H1 (cell line): ENCODE measurements around the gene NPBWR2. TPM values are rescaled to one million over a fixed set of nuclear protein-coding genes. Genes with fewer than 3 reads are reported as not detected.

Experiments used
- CTCF ChIA-PET: fragments of 300-600 bp; sonication (Branson Sonifier 250); formaldehyde crosslinking; loops from one replicate; lab custom pipeline; 2021; ENCODE audit not compliant: partially characterized antibody; lab: Charles Lee
- POLR2A ChIA-PET: fragments of 300-600 bp; sonication (Branson Sonifier 250); formaldehyde crosslinking; loops from one replicate; lab custom pipeline; 2021; ENCODE audit warnings: inconsistent platforms; ENCODE audit not compliant: partially characterized antibody; lab: Charles Lee
- DNase-seq, 2 experiments: peaks; one replicate each; pipeline versions ENCODE4 v3.0.0 to v3.0.0-alpha.2; 2010 to 2022; ENCODE audit warnings: low spot score in 2 of 2, low read depth in 1 of 2, mixed read lengths in 1 of 2
- FAIRE-seq: peaks from 2 replicates; lab custom pipeline; 2011; peaks lifted over from hg19 to GRCh38; lab: Jason Lieb, UNC
- H2AFZ ChIP-seq: 2 replicates; pipeline ENCODE4 v1.8.1; 2012; ENCODE audit warnings: low read length, inconsistent platforms
- H2AK5ac ChIP-seq: 2 replicates; pipeline ENCODE4 v1.6.1; 2013; ENCODE audit warnings: low read depth, low read length
- H2BK120ac ChIP-seq: replicated peaks from 2 replicates; pipeline ENCODE3; 2013; ENCODE audit warnings: low read depth, low read length, inconsistent platforms
- H2BK12ac ChIP-seq: 2 replicates; pipeline ENCODE4 v1.6.1; 2013; ENCODE audit warnings: low read depth, low read length
- H2BK15ac ChIP-seq: 2 replicates; pipeline ENCODE4 v1.6.1; 2013; ENCODE audit warnings: low read length
- H2BK20ac ChIP-seq: 2 replicates; pipeline ENCODE4 v1.6.1; 2013; ENCODE audit warnings: low read length
- H2BK5ac ChIP-seq: 2 replicates; pipeline ENCODE4 v1.6.1; 2013; ENCODE audit warnings: low read depth, low read length
- H3K14ac ChIP-seq: 2 replicates; pipeline ENCODE4 v1.6.1; 2013; ENCODE audit warnings: inconsistent platforms; ENCODE audit not compliant: insufficient read length
- H3K18ac ChIP-seq: 2 replicates; pipeline ENCODE4 v1.6.1; 2013; ENCODE audit warnings: low read length; ENCODE audit errors: extremely low read depth
- H3K23ac ChIP-seq: 2 replicates; pipeline ENCODE4 v1.6.1; 2013; ENCODE audit warnings: inconsistent platforms; ENCODE audit not compliant: insufficient read length
- H3K23me2 ChIP-seq: 2 replicates; pipeline ENCODE4 v1.6.1; 2013; ENCODE audit warnings: low read depth, low read length
- H3K27ac ChIP-seq: 2 replicates; pipeline ENCODE4 v1.6.1; 2011; ENCODE audit warnings: low read depth, low read length, inconsistent platforms
- H3K27me3 ChIP-seq, 4 experiments: replicated peaks in 1 of 4; 1 replicate in 1 of 4; 2 replicates in 3 of 4; pipeline versions ENCODE4 v1.6.1 to v1.8.1; 2011 to 2013; ENCODE audit warnings: low read length in 3 of 4, mild to moderate bottlenecking in 3 of 4, inconsistent platforms in 2 of 4, mixed read lengths in 2 of 4, moderate library complexity in 1 of 4; ENCODE audit not compliant: control insufficient read depth in 3 of 4, insufficient read depth in 3 of 4; ENCODE audit errors: extremely low read depth in 1 of 4
- H3K36me3 ChIP-seq, 4 experiments: 2 replicates each; pipeline versions ENCODE4 v1.6.1 to v1.8.1; 2011 to 2013; ENCODE audit warnings: mild to moderate bottlenecking in 4 of 4, low read length in 3 of 4, moderate library complexity in 2 of 4, control low read depth in 1 of 4, inconsistent platforms in 1 of 4; ENCODE audit not compliant: insufficient read depth in 4 of 4, control insufficient read depth in 2 of 4
- H3K4ac ChIP-seq: replicated peaks from 2 replicates; pipeline ENCODE3; 2013; ENCODE audit warnings: low read length, low read depth, mixed read lengths, inconsistent platforms; ENCODE audit not compliant: insufficient read length
- H3K4me1 ChIP-seq, 4 experiments: replicated peaks in 1 of 4; 1 replicate in 1 of 4; 2 replicates in 3 of 4; pipeline versions ENCODE4 v1.6.1 to v1.8.1; 2011 to 2013; ENCODE audit warnings: low read length in 3 of 4, inconsistent platforms in 2 of 4, mixed read lengths in 1 of 4; ENCODE audit not compliant: insufficient read depth in 4 of 4, control insufficient read depth in 3 of 4
- H3K4me2 ChIP-seq, 2 experiments: 2 replicates each; pipeline versions ENCODE4 v1.6.1 to v1.8.1; 2011 to 2013; ENCODE audit warnings: low read depth in 2 of 2, low read length in 2 of 2, control low read depth in 1 of 2, inconsistent platforms in 1 of 2, mild to moderate bottlenecking in 1 of 2; ENCODE audit not compliant: insufficient read depth in 1 of 2
- H3K4me3 ChIP-seq, 4 experiments: fragments of 200-600, 300-600 bp in 1 of 4; sonication (generic), shearing (Covaris generic), sonication (Bioruptor Twin) in 1 of 4; 2 replicates each; pipeline versions ENCODE4 v1.5.1 to v1.8.1; 2011 to 2016; ENCODE audit warnings: low read length in 4 of 4, low read depth in 3 of 4, control low read depth in 2 of 4, inconsistent platforms in 2 of 4, mild to moderate bottlenecking in 2 of 4, mixed read lengths in 1 of 4, moderate library complexity in 1 of 4; ENCODE audit not compliant: insufficient read depth in 2 of 4; ENCODE audit errors: extremely low read depth in 1 of 4
- H3K56ac ChIP-seq: replicated peaks from 2 replicates; pipeline ENCODE3; 2013; ENCODE audit warnings: low read depth, mild to moderate bottlenecking, mixed read lengths, low read length, inconsistent platforms; ENCODE audit not compliant: insufficient read length
- H3K79me1 ChIP-seq: 2 replicates; pipeline ENCODE4 v1.6.1; 2013; ENCODE audit warnings: low read depth, low read length, control low read depth
- H3K79me2 ChIP-seq, 2 experiments: 2 replicates each; pipeline versions ENCODE4 v1.6.1 to v1.8.1; 2012 to 2013; ENCODE audit warnings: low read length in 2 of 2, mild to moderate bottlenecking in 2 of 2, inconsistent platforms in 1 of 2; ENCODE audit not compliant: insufficient read depth in 2 of 2, control insufficient read depth in 1 of 2
- H3K9ac ChIP-seq, 4 experiments: replicated peaks in 1 of 4; 1 replicate in 1 of 4; 2 replicates in 3 of 4; pipeline versions ENCODE4 v1.6.1 to v1.8.1; 2011 to 2013; ENCODE audit warnings: low read depth in 3 of 4, low read length in 3 of 4, control low read depth in 2 of 4, mild to moderate bottlenecking in 2 of 4, moderate library complexity in 2 of 4, inconsistent platforms in 1 of 4; ENCODE audit errors: extremely low read depth in 1 of 4
- H3K9me3 ChIP-seq, 2 experiments: 2 replicates each; pipeline versions ENCODE4 v1.6.1 to v1.8.1; 2012 to 2013; ENCODE audit warnings: mild to moderate bottlenecking in 2 of 2, moderate library complexity in 2 of 2, control low read depth in 1 of 2, inconsistent platforms in 1 of 2, low read depth in 1 of 2, low read length in 1 of 2, mixed read lengths in 1 of 2; ENCODE audit not compliant: insufficient read depth in 2 of 2
- H4K20me1 ChIP-seq, 2 experiments: replicated peaks in 1 of 2; 2 replicates each; pipeline versions ENCODE3 to v1.8.1; 2011 to 2013; ENCODE audit warnings: inconsistent platforms in 2 of 2, low read length in 2 of 2, mild to moderate bottlenecking in 1 of 2; ENCODE audit not compliant: insufficient read depth in 2 of 2, control insufficient read depth in 1 of 2
- H4K5ac ChIP-seq: 2 replicates; pipeline ENCODE4 v1.6.1; 2013; ENCODE audit warnings: low read length, low read depth, mixed read lengths, inconsistent platforms; ENCODE audit not compliant: insufficient read length
- H4K8ac ChIP-seq: 2 replicates; pipeline ENCODE4 v1.8.0; 2013; ENCODE audit warnings: mild to moderate bottlenecking, moderate library complexity, low read length, inconsistent platforms; ENCODE audit not compliant: insufficient read depth; ENCODE audit errors: extremely low read depth
- H4K91ac ChIP-seq: replicated peaks from 2 replicates; pipeline ENCODE3; 2013; ENCODE audit warnings: low read length, mixed read lengths, inconsistent platforms; ENCODE audit not compliant: insufficient read length
- RXRA ChIP-seq: IDR thresholded peaks from 2 replicates; pipeline ENCODE4 v1.6.1; 2011; ENCODE audit warnings: low read depth, mild to moderate bottlenecking, low read length, moderate library complexity; ENCODE audit not compliant: insufficient read depth
- WGBS, 2 experiments: shearing (Covaris generic) in 1 of 2; methylation state at CpG; one replicate each; pipeline versions ENCODE4 v1.1.6 to v1.1.7; 2013 to 2015; ENCODE audit warnings: low lambda C conversion rate in 2 of 2, mixed read lengths in 2 of 2, inconsistent platforms in 1 of 2, low coverage in 1 of 2, missing lambda C conversion rate in 1 of 2; ENCODE audit not compliant: insufficient replicate concordance in 2 of 2, insufficient coverage in 1 of 2, insufficient read length in 1 of 2; ENCODE audit errors: extremely low coverage in 1 of 2, missing lambda C conversion rate in 1 of 2; 5-methylcytosine and 5-hydroxymethylcytosine counted together
- polyA plus RNA-seq, 7 experiments: library from polyadenylated mRNA; depleted of rRNA in 3 of 7; stranded (reverse) in 5 of 7; unstranded in 2 of 7; fragments of >200 nt in 5 of 7; fragments of 200-250 nt in 2 of 7; gene quantifications; 1 replicate in 5 of 7; 2 replicates in 1 of 7; 4 replicates in 1 of 7; pipeline versions ENCODE4 v1.2.1 to v1.2.3, GENCODE V29; 2011 to 2013; ENCODE audit warnings: missing spikeins in 2 of 7, mixed read lengths in 2 of 7
- total RNA-seq: library from RNA; stranded (reverse); fragmentation: NEBNext Ultra II Directional; extraction: Animal tissue kit (Norgen Biotek cat#: 25700); gene quantifications from 2 replicates; pipeline ENCODE4 v1.2.1, GENCODE V29; 2021

Gene NPBWR2
- total and polyA plus RNA-seq, 2 of the 8 experiments (the other 6 are each of a cell fraction or from before 2014, with no cell fraction given): not detected

GRCh38 chr20:64140061-64140931 lies 32.9 kb upstream of the NPBWR2 start:
- no peak overlapping the region for H3K56ac ChIP-seq
- no peaks in the 10 kb centered on the region for H3K36me3 ChIP-seq
- H4K20me1 ChIP-seq: no peaks in the 10 kb centered on the region
- H2BK20ac ChIP-seq: no peak overlapping the region
- no peak overlapping the region for H4K91ac ChIP-seq
- no peak overlapping the region for H3K4ac ChIP-seq
- H2BK12ac ChIP-seq: no peak overlapping the region
- H3K9ac ChIP-seq: no peak overlapping the region
- no peak overlapping the region for H2AFZ ChIP-seq
- no peak overlapping the region for H3K27ac ChIP-seq
- no peaks in the 10 kb centered on the region for H3K79me2 ChIP-seq
- no peaks in the 10 kb centered on the region for H3K23me2 ChIP-seq
- H2BK15ac ChIP-seq: no peak overlapping the region
- H4K8ac ChIP-seq: no peak overlapping the region; the same call in 1 of the 2 replicates
- peaks cover 13 to 14% of the 10 kb centered on the region in 2 experiments for H3K9me3 ChIP-seq
- DNase-seq: peak in 1 of 2 experiments; percentile 43
- WGBS, 2 experiments: 88% methylated on average over 13 of the region's 13 CpGs; no CpG with 5 or more reads in 1 of the 2 experiments
- TF ChIP-seq RXRA: no peak
- TF ChIP-seq, all 59 proteins: peak for 0
- POLR2A ChIA-PET: interaction anchor here (2.2 kb wide), 1 partner anchor 16 kb away, joined by 5 read pairs; no protein-coding TSS in a partner anchor
- Histone ChIP-seq H2BK5ac (no peak overlapping the region; the same call in 1 of the 2 replicates), H4K5ac (no peak overlapping the region), H3K4me1 (peaks cover 0 to 9% (median 5%) of the 10 kb centered on the region in 4 experiments; a peak in 5 of 7 replicates), H3K4me3 (no peak overlapping the region), H3K79me1 (no peaks in the 10 kb centered on the region), H3K14ac (no peak overlapping the region), H2BK120ac (no peak overlapping the region), H3K18ac (no peak overlapping the region; the same call in 1 of the 2 replicates), H3K23ac (no peak overlapping the region), H2AK5ac (no peak overlapping the region), H3K27me3 (no peaks in the 10 kb centered on the region), H3K4me2 (no peak overlapping the region)
- CTCF ChIA-PET: interaction anchor here (0.8 to 2.2 kb wide), 8 partner anchors 10 to 101 kb away, joined by 3 to 11 read pairs (median 4); no protein-coding TSS in a partner anchor
- FAIRE-seq: no peak
